A673 (cell line): ENCODE measurements around the gene AQP12B. TPM values are rescaled to one million over a fixed set of nuclear protein-coding genes. Genes with fewer than 3 reads are reported as not detected.

ENCODE experiments used
- BruUV-seq: library from RNA; stranded (reverse); fragments of 400-500 nt; replicated peaks from 2 replicates; lab custom pipeline; 2021; lab: Mats Ljungman, UMichigan
- CTCF ChIA-PET: fragments of 300-600 bp; sonication (Branson Sonifier 250); formaldehyde crosslinking; loops from one replicate; lab custom pipeline; 2022; ENCODE audit warnings: antibody characterized with exemption; lab: Charles Lee
- POLR2A ChIA-PET: fragments of 300-600 bp; sonication (Branson Sonifier 250); formaldehyde crosslinking; loops from one replicate; lab custom pipeline; 2022; ENCODE audit warnings: antibody characterized with exemption; ENCODE audit not compliant: low non-redundant PET; lab: Charles Lee
- DNase-seq: peaks from one replicate; pipeline ENCODE4 v3.0.0-alpha.2; 2015; ENCODE audit warnings: low spot score
- H3K27ac ChIP-seq: fragments of 200-600 bp; sonication (generic); 2 replicates; pipeline ENCODE4 v1.5.1; 2016; ENCODE audit warnings: mixed run types, low read depth, mild to moderate bottlenecking, mixed read lengths, antibody characterized with exemption, low read length; ENCODE audit not compliant: poor library complexity, severe bottlenecking
- H3K27me3 ChIP-seq: fragments of 200-600 bp; sonication (generic); replicated peaks from 2 replicates; pipeline ENCODE4 v1.6.1; 2017; ENCODE audit warnings: mixed run types, low read depth, mild to moderate bottlenecking, mixed read lengths, antibody characterized with exemption, low read length; ENCODE audit not compliant: insufficient read depth, poor library complexity
- H3K36me3 ChIP-seq: fragments of 200-600 bp; sonication (generic); 2 replicates; pipeline ENCODE4 v1.6.1; 2016; ENCODE audit warnings: mixed run types, mild to moderate bottlenecking, mixed read lengths, antibody characterized with exemption, low read length; ENCODE audit not compliant: insufficient read depth, poor library complexity, severe bottlenecking
- H3K4me1 ChIP-seq: fragments of 200-600 bp; sonication (generic); 2 replicates; pipeline ENCODE4 v1.6.1; 2017; ENCODE audit warnings: mixed run types, mild to moderate bottlenecking, mixed read lengths, antibody characterized with exemption, low read length; ENCODE audit not compliant: insufficient read depth, poor library complexity, severe bottlenecking
- H3K4me3 ChIP-seq: fragments of 200-600 bp; sonication (generic); 2 replicates; pipeline ENCODE4 v1.5.1; 2016; ENCODE audit warnings: low read depth, mixed run types, mild to moderate bottlenecking, mixed read lengths, low read length; ENCODE audit not compliant: poor library complexity, severe bottlenecking
- H3K9me3 ChIP-seq: fragments of 200-600 bp; sonication (generic); 2 replicates; pipeline ENCODE4 v1.6.1; 2016; ENCODE audit warnings: mixed run types, low read depth, mild to moderate bottlenecking, mixed read lengths, antibody characterized with exemption, low read length; ENCODE audit not compliant: poor library complexity, severe bottlenecking
- CTCF ChIP-seq: fragments of 300-800, 200-600 bp; sonication (generic); conservative IDR thresholded peaks from 2 replicates; pipeline ENCODE4 v1.5.1; 2017; ENCODE audit warnings: low read depth, mild to moderate bottlenecking, antibody characterized with exemption, low read length, moderate library complexity, mixed read lengths
- EZH2 ChIP-seq: fragments of 200-600 bp; sonication (generic); IDR thresholded peaks from 2 replicates; pipeline ENCODE4 v1.6.1; 2017; ENCODE audit warnings: borderline replicate concordance, low read depth, mild to moderate bottlenecking, mixed read lengths, antibody characterized with exemption, low read length; ENCODE audit not compliant: poor library complexity, severe bottlenecking
- intact Hi-C: fragments of 100-400 bp; cut with micrococcal nuclease; formaldehyde crosslinking; loops from one replicate; pipeline ENCODE4 v1.10.0; 2022; ENCODE audit not compliant: unreplicated experiment
- total RNA-seq: library from RNA; stranded (reverse); gene quantifications from 2 replicates; pipeline ENCODE4 v1.2.3, GENCODE V29; 2021

The AQP12B gene
- total RNA-seq, 1 experiment from 2014 or later = not detected

DNA sequence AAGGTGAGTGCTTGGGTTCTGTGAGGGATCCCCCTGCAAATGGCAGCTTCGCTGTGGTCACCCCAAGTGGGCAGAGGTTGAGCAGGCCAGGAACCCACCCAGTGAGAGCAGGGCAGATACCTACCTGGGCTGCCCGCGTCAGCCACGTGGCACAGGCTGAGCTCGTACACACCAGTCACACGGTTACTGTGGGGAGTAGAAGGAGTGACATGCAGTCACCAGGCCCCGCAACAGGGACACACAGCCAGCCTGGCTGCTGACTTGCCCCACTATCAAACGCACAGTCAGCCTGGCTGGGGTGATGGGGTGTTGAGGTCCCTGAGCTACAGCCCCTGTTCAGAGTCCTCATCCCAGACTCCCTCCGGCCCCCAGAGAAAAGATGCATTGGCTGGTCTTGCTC, 41.2 kb upstream of the AQP12B start:
- no peaks in the 10 kb centered on the region for H3K9me3 ChIP-seq
- H3K27me3 ChIP-seq = no peaks in the 10 kb centered on the region
- intact Hi-C loops = no loop called here
- no peak for DNase-seq
- H3K4me1 ChIP-seq = no peaks in the 10 kb centered on the region
- H3K36me3 ChIP-seq = peaks cover 50% of the 10 kb centered on the region
- no peak overlapping the region for H3K27ac ChIP-seq
- ChIA-PET CTCF (no interaction called here), POLR2A (no interaction called here)
- no peak overlapping the region for H3K4me3 ChIP-seq
- no TSS peak for BruUV-seq
- TF ChIP-seq CTCF = no peak

GRCh38 chr2:240722796-240723735, 40.4 kb upstream of the AQP12B start:
- Histone ChIP-seq H3K27me3 (no peaks in the 10 kb centered on the region), H3K4me1 (no peaks in the 10 kb centered on the region), H3K27ac (no peak overlapping the region), H3K9me3 (no peaks in the 10 kb centered on the region), H3K4me3 (no peak overlapping the region), H3K36me3 (peaks cover 54% of the 10 kb centered on the region)
- CTCF ChIA-PET = no interaction called here
- intact Hi-C loops = no loop called here
- TF ChIP-seq CTCF (no peak), EZH2 (no peak)
- POLR2A ChIA-PET = no interaction called here
- no TSS peak for BruUV-seq
- DNase-seq = no peak

GRCh38 chr2:240722376-240722775, 39.7 kb upstream of the AQP12B start:
- Histone ChIP-seq H3K36me3 (peaks cover 54% of the 10 kb centered on the region), H3K27ac (no peak overlapping the region), H3K27me3 (no peaks in the 10 kb centered on the region), H3K4me1 (no peaks in the 10 kb centered on the region), H3K4me3 (no peak overlapping the region), H3K9me3 (no peaks in the 10 kb centered on the region)
- intact Hi-C loops = no loop called here
- DNase-seq = no peak
- BruUV-seq = no TSS peak
- TF ChIP-seq EZH2 (no peak), CTCF (no peak)
- POLR2A ChIA-PET = no interaction called here
- CTCF ChIA-PET = no interaction called here
